SJCRH30 (cell line): ENCODE measurements around the gene PAM. TPM values are rescaled to one million over a fixed set of nuclear protein-coding genes. Genes with fewer than 3 reads are reported as not detected.

Experiments used
- DNase-seq, 2 experiments: peaks; one replicate each; pipeline ENCODE4 v3.0.0-alpha.2; 2015 to 2020
- H3K27ac ChIP-seq: fragments of 250-450 bp; sonication (Bioruptor Pico); 2 replicates; pipeline ENCODE4 v1.5.1; 2020; ENCODE audit warnings: mild to moderate bottlenecking, moderate library complexity
- H3K27me3 ChIP-seq: fragments of 250-450 bp; sonication (Bioruptor Pico); 2 replicates; pipeline ENCODE4 v1.5.1; 2020; ENCODE audit warnings: mild to moderate bottlenecking, moderate library complexity
- H3K36me3 ChIP-seq: fragments of 250-450 bp; sonication (Bioruptor Pico); 2 replicates; pipeline ENCODE4 v1.5.1; 2020; ENCODE audit warnings: mild to moderate bottlenecking, moderate library complexity
- H3K4me1 ChIP-seq: fragments of 250-450 bp; sonication (Bioruptor Pico); 2 replicates; pipeline ENCODE4 v1.5.1; 2020; ENCODE audit warnings: mild to moderate bottlenecking, moderate library complexity
- H3K4me3 ChIP-seq: fragments of 250-450 bp; sonication (Bioruptor Pico); 2 replicates; pipeline ENCODE4 v1.5.1; 2020; ENCODE audit warnings: mild to moderate bottlenecking, moderate library complexity
- H3K9me3 ChIP-seq: fragments of 250-450 bp; sonication (Bioruptor Pico); replicated peaks from 2 replicates; pipeline ENCODE4 v1.5.1; 2020; ENCODE audit warnings: mild to moderate bottlenecking, moderate library complexity
- total RNA-seq: library from RNA; depleted of rRNA; stranded (reverse); fragments of >200 nt; shearing (Covaris generic); gene quantifications from 2 replicates; pipeline ENCODE4 v1.2.3, GENCODE V29; 2014

The PAM gene
- total RNA-seq, 1 experiment from 2014 or later = 144 TPM

DNA sequence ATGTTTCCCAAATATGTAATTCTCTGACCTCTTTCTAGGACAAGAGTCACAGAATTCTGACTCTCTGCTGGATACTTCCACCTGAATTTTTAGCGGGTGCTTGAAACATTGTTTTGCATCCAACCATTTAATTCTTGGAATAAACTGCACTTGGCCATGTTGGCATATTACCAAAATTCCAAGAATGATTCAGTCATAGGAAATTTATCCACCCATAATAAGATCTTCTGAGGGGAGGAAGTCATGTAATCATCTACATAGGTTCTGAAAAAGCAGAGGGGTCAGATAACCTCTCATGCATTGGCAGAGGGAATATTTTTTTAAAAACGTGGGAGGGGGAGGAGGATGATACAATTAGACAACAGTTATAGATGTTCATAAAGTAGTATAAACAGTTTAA lies 156.9 kb downstream of the PAM start:
- Histone ChIP-seq H3K27me3 (no peaks in the 10 kb centered on the region), H3K36me3 (0 out of 2 replicates have a peak, but pooled peaks cover 4% of the 10 kb centered on the region), H3K9me3 (no peaks in the 10 kb centered on the region; the same call in 1 of the 2 replicates), H3K4me1 (peaks cover 31% of the 10 kb centered on the region), H3K27ac (no peak overlapping the region), H3K4me3 (no peak overlapping the region)
- peak in 1 of 2 experiments; percentile 53 for DNase-seq

DNA sequence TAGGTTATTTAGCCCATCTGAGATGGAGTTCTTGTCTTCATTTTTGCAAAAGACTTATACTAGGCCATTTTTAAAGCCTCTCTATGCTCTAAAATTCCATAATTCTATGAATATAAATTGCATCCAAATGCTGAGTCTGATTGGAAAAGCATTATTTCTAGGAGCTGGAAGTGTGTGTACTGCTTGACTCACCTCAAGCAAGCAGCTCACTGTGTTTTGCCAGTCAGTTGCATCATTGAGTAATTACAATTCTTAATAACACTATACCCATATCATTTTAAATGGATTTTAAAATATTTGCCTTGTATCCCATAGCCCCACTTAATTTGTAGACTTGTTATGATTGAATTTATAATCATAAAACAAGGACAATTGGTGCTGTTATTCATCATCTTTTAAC lies 161.0 kb downstream of the PAM start:
- H3K9me3 ChIP-seq = no peaks in the 10 kb centered on the region
- H3K4me3 ChIP-seq = no peak overlapping the region
- H3K27me3 ChIP-seq = no peaks in the 10 kb centered on the region
- H3K36me3 ChIP-seq = peaks cover 4% of the 10 kb centered on the region
- peaks cover 22% of the 10 kb centered on the region for H3K4me1 ChIP-seq
- no peak for DNase-seq
- no peak overlapping the region for H3K27ac ChIP-seq

DNA sequence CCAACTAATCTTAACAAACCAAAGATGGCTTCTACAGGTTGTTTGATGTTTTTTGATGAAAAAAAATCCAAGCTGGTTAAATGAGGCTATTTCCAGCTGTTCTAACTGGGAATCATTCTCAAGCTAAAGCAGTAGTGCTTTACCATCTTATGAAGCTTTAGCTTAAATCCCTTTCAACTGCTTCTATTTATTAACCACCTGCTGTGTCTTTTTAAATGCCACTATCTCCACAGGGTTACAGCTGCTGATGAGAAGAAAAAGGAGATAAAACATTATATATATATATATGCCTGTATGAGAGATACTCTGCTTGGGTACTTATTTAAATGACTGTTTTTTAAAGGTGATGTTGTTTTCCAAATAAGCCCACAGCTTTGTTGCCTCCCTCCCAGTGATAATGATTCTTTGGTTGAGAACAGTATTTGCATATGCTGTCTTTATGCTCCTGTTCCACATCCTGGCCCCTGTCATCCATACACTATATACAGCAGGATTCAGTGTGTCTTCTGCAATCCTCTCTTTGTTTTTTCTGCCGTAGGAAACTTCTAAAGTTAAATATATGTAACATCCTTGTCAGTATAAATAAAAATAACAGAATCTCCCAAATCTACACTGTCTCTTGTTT lies 164.0 kb downstream of the PAM start:
- peaks cover 5% of the 10 kb centered on the region for H3K36me3 ChIP-seq
- H3K27ac ChIP-seq = no peak overlapping the region
- peaks cover 3% of the 10 kb centered on the region; the same call in 1 of the 2 replicates for H3K4me1 ChIP-seq
- H3K9me3 ChIP-seq = no peaks in the 10 kb centered on the region
- peak in 1 of 2 experiments; percentile 24 for DNase-seq
- H3K4me3 ChIP-seq = no peak overlapping the region
- no peaks in the 10 kb centered on the region for H3K27me3 ChIP-seq

DNA sequence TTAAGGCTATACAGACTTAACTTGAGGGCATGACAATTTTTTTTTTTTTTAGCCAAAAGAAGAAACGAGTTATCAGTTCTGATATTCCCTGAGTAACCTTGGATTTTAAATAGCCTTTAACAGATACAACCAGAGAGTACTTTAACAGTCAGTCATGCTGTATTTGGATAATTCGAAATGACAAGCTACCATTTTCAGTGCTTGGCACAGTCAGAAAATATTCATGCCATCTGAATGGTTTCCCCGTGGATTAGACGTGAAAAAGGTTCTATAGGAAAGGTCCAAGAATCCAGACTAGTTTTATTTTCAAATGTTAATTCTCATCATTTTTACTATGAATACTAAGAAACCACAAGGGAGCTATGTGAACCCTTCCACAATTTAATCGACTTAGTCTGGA lies 165.7 kb downstream of the PAM start:
- Histone ChIP-seq H3K27me3 (no peaks in the 10 kb centered on the region), H3K36me3 (peaks cover 2% of the 10 kb centered on the region), H3K4me1 (peaks cover 7% of the 10 kb centered on the region; the same call in 1 of the 2 replicates), H3K9me3 (no peaks in the 10 kb centered on the region), H3K4me3 (no peak overlapping the region), H3K27ac (no peak overlapping the region)
- DNase-seq = no peak

DNA sequence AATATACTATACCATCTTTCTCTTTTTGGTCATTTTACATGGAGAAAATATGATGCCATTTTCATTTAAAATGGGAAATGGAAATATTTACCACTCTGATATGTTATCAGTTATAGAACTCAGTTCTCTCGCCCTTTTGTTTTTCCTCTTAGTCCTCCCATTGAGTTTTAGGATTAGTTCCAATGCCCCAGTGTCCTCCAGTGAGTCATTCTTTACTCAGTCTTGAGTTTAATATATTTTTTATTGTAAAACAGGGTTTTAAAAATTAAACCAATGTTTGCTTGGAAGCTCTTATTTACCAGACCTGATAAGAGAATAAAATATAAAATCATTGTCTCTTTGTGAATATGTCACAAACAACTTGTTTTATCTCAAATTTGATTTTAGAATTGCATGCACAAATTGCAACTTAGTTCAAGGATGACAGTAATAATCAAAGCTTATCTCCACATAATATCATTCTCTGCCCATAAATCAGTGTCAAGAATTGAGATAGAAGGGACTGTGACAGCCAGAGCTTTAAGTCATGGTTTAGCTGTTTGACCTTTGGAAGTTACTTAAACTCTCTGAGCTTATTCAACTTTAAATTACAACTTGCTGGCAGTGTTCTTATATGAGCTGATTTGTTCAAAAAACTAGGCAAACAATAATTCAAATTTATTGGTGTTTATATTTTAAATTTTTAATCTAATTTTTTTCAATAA lies 166.4 kb downstream of the PAM start:
- no peak overlapping the region for H3K27ac ChIP-seq
- no peak for DNase-seq
- H3K4me1 ChIP-seq = peaks cover 7% of the 10 kb centered on the region; the same call in 1 of the 2 replicates
- H3K27me3 ChIP-seq = no peaks in the 10 kb centered on the region
- no peak overlapping the region for H3K4me3 ChIP-seq
- peaks cover 2% of the 10 kb centered on the region for H3K36me3 ChIP-seq
- no peaks in the 10 kb centered on the region for H3K9me3 ChIP-seq

DNA sequence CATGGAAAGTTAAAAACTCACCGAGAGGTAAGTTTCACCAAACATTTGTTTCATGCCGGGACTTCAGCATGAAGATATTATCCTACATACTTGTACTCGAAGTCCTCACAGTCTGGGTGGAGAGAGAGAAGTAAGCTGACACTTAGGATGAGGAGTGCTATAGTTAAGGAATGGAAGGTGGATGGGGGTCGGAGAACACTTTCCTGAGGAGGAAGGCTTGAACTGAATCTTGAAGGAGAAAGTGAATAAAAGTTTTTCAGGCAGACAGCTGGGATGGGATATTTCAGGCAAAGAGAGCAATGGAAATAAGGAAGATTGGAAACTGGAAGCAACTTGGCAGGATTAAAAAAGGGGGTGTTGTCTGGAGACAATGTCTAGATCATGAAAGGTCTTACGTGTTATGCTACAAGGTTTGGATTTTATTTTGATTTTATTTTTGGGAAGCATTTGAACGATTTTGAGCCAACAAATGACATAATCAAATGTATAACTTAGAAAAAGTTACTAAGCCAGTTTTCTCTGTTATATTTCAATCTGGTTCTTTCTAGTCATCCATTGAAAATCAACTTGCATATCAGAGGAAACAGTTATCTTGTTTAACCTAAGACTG lies 167.1 kb downstream of the PAM start:
- no peak for DNase-seq
- no peak overlapping the region for H3K27ac ChIP-seq
- no peaks in the 10 kb centered on the region for H3K27me3 ChIP-seq
- no peak overlapping the region for H3K4me3 ChIP-seq
- H3K9me3 ChIP-seq = no peaks in the 10 kb centered on the region
- peaks cover 7% of the 10 kb centered on the region; the same call in 1 of the 2 replicates for H3K4me1 ChIP-seq
- H3K36me3 ChIP-seq = peaks cover 7% of the 10 kb centered on the region

DNA sequence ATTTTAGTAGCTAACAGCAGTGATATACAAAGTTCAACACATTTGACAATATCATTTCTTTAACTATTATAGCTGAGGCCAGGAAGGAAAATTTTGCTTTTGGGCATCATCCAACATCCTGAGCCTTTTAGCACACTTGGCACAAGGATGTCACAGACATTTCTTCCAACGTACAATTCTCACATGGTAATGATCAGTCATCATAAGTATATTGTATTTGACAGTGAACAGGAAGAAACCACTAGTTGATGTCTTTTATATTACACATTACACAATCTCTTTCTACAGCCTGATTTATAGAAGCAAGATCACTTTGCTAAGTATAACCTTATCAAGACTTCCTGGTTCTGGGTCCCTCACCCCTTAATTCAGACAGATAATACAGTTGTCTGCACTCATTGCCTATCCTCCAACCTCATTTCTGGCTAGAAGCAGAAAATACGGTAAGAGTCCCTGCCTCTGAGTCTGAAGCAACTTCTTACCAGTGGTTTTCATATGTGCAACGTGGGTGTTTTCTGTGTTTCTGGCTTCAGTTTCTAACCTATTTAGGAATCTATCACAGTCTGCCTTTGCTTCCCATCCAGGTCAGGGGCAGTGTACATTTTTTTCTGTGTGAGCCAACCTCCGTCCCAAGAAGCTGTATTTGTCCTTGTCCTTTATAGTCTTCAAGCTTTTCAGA lies 167.8 kb downstream of the PAM start:
- Histone ChIP-seq H3K36me3 (peaks cover 7% of the 10 kb centered on the region), H3K27me3 (no peaks in the 10 kb centered on the region), H3K9me3 (no peaks in the 10 kb centered on the region), H3K4me3 (no peak overlapping the region), H3K4me1 (peaks cover 7% of the 10 kb centered on the region; the same call in 1 of the 2 replicates), H3K27ac (no peak overlapping the region)
- DNase-seq = no peak

DNA sequence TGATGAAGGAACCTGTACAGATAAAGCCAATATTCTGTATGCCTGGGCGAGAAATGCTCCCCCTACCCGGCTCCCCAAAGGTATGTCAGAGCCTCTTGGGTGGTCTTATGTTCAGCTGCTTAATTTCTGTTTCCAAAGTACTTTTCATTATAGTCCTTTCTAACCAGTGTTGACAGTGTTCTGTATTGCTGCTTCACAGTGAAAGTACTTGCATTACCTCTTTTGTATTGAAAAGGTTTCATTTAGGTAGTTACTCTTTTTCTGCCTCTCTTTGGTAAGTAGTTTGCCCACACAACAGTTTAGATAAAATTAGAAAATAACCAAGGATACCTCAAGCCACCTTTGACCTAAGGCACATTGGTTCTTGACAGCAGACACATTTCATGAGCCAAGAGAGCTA lies 169.9 kb downstream of the PAM start:
- Histone ChIP-seq H3K27ac (no peak overlapping the region), H3K4me1 (peaks cover 4% of the 10 kb centered on the region; the same call in 1 of the 2 replicates), H3K36me3 (peaks cover 7% of the 10 kb centered on the region; the same call in 1 of the 2 replicates), H3K27me3 (no peaks in the 10 kb centered on the region), H3K4me3 (no peak overlapping the region), H3K9me3 (no peaks in the 10 kb centered on the region)
- DNase-seq = peak; percentile 11 to 24

DNA sequence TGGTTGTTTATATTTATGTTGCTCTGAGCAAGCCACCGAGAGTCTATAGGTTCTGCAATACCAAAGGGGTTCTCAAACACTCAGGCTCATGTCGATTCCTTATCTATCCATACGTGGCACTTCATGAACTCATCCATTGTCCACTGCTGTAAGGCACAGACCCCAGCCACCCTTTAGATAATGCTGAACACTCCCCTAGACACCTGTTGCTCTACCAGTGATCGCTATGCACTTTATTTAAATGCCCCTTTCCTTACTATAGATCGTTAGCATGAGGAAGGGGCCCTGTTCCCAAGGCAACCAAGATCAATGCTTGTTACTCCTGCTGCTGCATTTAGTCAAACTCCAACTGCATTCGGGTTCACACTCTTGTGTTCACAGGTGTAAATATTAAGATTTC lies 171.9 kb downstream of the PAM start:
- DNase-seq = no peak
- Histone ChIP-seq H3K4me3 (no peak overlapping the region), H3K27ac (no peak overlapping the region), H3K4me1 (peaks cover 4% of the 10 kb centered on the region; the same call in 1 of the 2 replicates), H3K36me3 (peaks cover 5% of the 10 kb centered on the region; the same call in 1 of the 2 replicates), H3K27me3 (no peaks in the 10 kb centered on the region), H3K9me3 (no peaks in the 10 kb centered on the region)

DNA sequence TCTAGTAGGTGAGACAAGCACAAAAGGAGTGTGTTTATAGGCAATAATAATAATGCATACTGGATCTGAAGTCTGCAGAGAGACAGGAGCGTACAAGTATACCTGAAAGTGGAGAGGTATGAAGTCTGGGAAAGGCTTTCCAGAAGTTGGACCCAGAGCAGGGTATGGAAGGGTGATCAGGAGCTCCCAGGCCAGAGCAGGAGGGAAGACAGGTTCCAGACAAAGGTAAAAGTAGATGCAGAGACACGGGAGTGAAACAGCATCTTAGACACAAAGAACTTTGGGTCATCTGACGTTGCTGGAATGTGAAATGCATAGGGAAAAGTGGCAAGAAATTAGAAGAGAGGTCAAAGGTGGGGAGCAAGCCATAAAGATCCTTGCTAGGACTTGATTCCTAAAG lies 175.1 kb downstream of the PAM start:
- Histone ChIP-seq H3K9me3 (no peaks in the 10 kb centered on the region), H3K27me3 (no peaks in the 10 kb centered on the region), H3K4me3 (no peak overlapping the region), H3K4me1 (peaks cover under 1% of the 10 kb centered on the region; the same call in 1 of the 2 replicates), H3K27ac (no peak overlapping the region), H3K36me3 (peaks cover 5% of the 10 kb centered on the region; the same call in 1 of the 2 replicates)
- no peak for DNase-seq

DNA sequence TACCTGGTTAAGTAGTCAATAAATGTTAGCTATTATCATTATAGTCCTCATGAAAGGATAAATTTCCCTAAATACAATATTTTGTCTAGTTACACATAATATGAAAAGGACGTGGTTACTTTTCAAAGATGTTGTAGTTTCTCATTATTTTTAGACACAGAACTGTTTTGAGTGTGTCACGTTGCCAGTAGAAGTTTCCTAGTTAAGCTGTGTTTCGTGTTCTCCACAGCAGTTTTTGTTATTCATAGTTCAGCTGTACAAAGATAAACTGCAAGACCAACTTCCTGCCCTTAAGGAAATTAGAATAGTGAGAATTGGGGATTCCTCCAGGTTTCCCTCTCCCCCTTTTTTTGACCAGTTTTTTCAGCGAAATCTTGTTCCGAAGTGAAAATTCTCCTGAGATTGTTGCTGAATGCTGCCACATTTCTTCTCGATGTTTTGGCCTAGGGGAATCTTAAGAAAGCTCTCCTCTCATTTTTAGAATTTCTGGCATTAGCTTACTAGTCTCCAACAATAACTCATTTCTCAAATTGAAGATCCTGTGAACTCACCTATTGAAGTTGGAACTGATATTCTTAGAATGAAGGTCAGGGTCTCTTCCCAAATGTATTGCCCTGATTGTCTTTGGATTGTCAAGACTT lies 176.1 kb downstream of the PAM start:
- Histone ChIP-seq H3K4me3 (no peak overlapping the region), H3K36me3 (peaks cover 5% of the 10 kb centered on the region; the same call in 1 of the 2 replicates), H3K27me3 (no peaks in the 10 kb centered on the region), H3K4me1 (no peaks in the 10 kb centered on the region), H3K27ac (no peak overlapping the region), H3K9me3 (no peaks in the 10 kb centered on the region)
- no peak for DNase-seq

DNA sequence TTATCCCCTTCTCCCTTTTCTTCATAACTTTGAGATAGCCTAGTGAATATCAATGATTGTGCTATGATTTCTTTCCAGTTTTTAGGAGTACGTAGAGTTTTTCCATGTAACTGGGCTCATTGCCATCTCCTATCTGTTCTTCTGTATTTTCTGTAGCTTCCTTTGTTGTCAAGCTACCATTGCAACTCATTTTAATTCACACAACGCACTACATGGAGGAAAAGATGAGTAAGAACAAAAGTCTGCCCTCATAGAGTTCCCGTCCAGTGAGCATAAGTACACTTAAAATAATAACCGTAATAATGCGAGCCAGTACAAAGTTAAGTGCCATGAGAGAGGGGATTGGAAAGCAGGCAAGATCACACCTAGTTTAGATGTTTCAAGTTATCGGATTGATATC lies 177.7 kb downstream of the PAM start:
- Histone ChIP-seq H3K9me3 (no peaks in the 10 kb centered on the region), H3K27ac (no peak overlapping the region), H3K4me1 (no peaks in the 10 kb centered on the region), H3K4me3 (no peak overlapping the region), H3K27me3 (no peaks in the 10 kb centered on the region), H3K36me3 (no peaks in the 10 kb centered on the region; the same call in 1 of the 2 replicates)
- no peak for DNase-seq

DNA sequence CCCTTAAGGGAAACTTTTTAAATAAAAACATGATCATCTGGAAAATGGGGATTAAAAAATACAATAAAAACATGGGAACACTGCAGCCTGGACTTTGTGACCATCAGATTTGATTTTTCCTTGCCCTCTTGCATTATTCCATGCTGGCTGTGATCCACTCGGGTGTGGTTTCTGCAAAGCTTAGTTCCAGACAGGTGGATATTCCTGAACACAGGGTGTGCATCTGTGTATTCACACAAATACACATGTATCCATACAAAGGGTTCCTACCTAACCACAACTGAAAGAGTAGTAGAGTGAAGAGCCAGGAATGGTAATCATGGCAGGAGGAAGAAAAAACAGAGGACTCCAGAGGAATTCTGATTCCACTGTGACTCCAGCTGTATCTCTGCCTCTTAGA lies 178.2 kb downstream of the PAM start:
- no peak for DNase-seq
- Histone ChIP-seq H3K9me3 (no peaks in the 10 kb centered on the region), H3K27me3 (no peaks in the 10 kb centered on the region), H3K4me1 (no peaks in the 10 kb centered on the region), H3K36me3 (no peaks in the 10 kb centered on the region; the same call in 1 of the 2 replicates), H3K27ac (no peak overlapping the region), H3K4me3 (no peak overlapping the region)

DNA sequence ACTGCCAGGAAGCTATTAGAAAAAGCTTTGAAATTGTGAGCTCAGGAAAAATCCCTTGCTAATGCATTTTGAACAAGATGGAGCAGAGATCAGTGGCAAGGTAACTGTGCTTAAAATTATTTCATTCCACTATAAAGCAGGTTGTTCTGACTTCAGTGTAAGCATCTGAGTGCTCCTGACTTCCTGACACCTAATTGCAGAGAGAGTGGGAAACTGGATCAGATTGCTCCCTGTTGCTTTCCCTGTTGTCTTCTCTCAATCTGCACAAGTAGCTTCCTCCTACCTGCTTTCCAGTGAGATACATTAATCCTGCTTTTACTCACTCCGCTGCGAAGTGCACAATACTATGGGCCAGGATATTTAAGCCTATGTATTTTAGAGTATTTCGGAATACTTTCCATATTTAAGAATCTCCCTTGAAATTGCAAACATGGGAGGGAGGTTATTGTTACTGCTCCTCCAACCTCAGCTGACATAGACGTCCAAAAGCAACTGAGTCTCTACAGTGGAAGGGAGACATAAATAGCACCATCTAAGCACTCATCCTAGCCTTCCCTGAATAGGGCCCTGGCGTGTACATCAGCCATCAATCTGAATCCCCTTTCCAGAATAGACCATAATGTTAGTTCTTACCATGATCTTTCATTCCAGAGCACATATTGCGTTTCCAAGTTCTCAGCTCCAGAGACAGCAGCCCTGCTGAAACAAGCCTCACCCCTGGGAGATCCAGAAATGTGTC lies 178.8 kb downstream of the PAM start:
- Histone ChIP-seq H3K36me3 (no peaks in the 10 kb centered on the region; the same call in 1 of the 2 replicates), H3K27ac (no peak overlapping the region), H3K4me1 (no peaks in the 10 kb centered on the region), H3K4me3 (no peak overlapping the region), H3K9me3 (no peaks in the 10 kb centered on the region), H3K27me3 (no peaks in the 10 kb centered on the region)
- DNase-seq = no peak
